NCI-H69 (cell line): ENCODE data around the gene PLG.
"Not testable (repeated sequence)": the region's sequence is repeated elsewhere in the genome, so short reads cannot be mapped to it uniquely, and the experiment has no call there.

Experiments
- DNase-seq: peaks from one replicate; lab custom pipeline; 2025; lab: John Stamatoyannopoulos, UW

Gene PLG

DNA sequence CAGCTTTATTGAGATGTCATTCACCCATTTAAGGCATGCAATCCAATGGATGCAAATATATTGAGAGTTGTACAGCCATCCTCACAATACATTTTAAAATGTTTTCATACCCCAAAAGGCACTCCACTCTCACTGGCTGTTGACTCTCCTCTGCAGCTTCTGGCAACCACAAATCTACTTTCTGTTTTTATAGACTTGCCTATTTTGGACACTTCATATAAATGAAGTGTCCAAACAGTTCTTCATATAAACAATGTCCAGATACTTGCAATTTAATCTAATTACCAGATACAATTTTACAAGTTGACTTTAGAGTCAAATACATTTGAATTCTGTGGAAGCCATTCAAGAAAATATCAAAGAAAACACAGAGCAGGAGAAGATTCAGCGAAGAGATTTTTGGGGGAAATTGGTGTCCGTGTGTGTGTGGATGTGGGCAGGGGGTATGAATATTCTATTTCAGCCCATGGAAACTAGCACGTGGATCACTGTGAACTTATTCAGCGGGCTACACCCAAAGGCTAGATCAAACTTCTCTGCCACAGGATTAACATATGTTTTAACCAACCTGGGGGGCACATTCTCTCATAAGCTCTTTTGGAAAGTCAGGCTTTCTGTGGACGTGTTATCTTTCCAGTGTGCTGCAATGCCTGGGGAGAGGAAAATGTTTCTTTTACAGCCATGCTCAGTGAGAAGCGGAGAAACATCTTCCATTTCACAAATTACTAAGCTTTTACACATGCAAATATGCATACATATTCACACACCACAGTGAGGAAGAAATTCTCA lies 73.9 kb downstream of the PLG start:
- DNase-seq = no peak

GRCh38 chr6:160779095-160779494 lies 77.1 kb downstream of the PLG start:
- not testable (repeated sequence) for DNase-seq

GRCh38 chr6:160780656-160781055 lies 78.6 kb downstream of the PLG start:
- DNase-seq = not testable (repeated sequence)

DNA sequence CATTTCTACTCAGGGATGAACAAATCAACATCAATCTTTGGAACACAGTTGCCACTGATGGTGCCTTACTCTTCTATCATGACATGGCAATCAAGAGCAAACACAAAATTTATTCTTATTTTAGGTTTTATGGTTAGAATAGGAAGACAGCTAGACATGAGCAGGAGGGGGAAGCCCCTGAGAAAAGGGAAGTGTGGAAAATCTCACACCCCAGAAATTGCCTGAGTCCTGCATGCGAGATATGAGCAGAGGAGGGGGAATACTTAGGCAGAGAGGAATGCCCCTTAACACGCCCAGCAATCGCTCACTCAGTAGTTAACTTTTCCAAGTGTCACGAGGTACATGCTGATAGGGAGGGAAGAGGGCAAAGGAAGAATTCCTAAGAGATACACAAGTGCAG lies 79.3 kb downstream of the PLG start:
- DNase-seq = no peak

DNA sequence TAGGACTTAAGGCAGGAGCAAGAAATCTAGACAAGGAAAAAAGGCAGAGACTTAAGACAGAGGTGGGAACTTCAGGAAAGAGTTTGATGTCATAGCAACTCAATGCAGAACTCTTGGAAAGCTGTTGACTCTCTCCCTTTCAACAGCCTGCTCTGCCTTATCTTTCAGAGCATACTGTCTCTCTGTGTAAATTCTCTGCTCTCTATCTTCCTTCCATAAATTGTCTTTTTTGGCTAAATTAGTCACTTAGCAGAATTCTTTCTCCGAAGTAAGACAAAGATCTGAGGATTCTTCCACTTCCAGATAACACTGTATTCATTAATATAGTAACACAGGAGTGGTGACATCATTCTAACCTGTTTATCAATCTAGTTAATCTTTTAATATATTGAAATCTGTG lies 80.2 kb downstream of the PLG start:
- DNase-seq = no peak

DNA sequence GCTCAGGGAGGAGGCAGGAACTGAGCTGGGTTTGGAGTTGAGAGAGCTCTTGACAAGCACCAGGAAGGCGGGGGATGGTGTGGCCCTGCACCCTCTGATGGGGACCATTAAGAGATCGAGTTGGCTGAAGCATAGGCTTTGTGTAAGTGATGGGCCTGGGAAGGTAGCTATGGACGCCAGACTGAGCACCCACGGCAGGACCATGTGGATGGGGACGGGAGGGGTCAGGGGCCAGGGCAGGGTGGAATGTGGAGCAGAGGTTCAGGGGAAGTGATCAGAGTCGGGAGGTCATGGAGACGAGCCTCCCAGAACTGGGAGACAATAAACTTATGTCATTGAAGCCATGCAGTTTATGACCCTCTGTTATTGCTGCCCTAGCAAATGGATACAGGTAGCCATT lies 81.7 kb downstream of the PLG start:
- DNase-seq = no peak

DNA sequence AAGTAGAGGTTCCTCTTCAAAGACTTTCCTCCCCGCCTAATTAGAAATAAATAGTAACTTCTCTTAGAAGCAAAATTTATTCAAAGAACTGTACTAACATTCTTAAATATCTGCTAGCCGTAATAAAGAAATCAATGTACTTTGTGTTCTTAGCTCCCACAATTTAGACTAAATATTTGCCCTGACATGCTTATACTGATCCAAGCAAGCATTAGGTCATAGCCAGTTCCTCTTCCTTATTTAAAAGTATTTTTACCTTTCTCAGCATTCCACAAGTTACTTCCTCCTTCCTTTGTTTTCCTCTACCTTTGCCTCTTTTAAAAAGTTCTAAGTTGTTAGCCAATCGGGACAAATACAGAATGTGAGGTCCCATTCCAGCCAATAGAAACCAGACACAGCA lies 86.1 kb downstream of the PLG start:
- not testable (repeated sequence) for DNase-seq

DNA sequence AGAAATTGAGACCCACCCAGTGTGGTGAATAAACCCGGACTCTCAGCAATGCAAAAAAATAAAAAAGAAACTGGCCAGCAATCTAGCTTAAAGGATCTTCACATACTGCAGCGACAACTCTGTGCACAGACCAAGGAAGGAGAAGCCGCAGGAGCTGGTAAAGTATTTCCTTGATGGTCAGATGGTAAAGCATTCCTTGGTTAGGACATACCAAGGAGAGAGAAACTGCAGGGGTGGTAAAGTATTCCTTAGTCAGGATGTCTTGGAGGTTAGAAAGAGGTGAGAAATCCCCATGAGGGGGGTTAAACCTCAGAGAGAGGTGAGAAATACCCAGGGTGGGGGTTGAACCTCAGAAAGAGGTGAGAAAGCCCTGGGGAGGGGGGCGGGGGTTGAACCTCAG lies 86.8 kb downstream of the PLG start:
- DNase-seq = no peak

- no peak for DNase-seq
Observed at GRCh38 chr6:160789263-160790027, 87.4 kb downstream of the PLG start.

- DNase-seq = peak; percentile 48
Observed at GRCh38 chr6:160790028-160790792, 88.2 kb downstream of the PLG start.

GRCh38 chr6:160791459-160791858 lies 89.4 kb downstream of the PLG start:
- no peak for DNase-seq

- no peak for DNase-seq
Observed at GRCh38 chr6:160791981-160792418, 90.0 kb downstream of the PLG start.

GRCh38 chr6:160792708-160793107 lies 90.7 kb downstream of the PLG start:
- peak; percentile 42 for DNase-seq

GRCh38 chr6:160793652-160794051 lies 91.6 kb downstream of the PLG start:
- no peak for DNase-seq

DNA sequence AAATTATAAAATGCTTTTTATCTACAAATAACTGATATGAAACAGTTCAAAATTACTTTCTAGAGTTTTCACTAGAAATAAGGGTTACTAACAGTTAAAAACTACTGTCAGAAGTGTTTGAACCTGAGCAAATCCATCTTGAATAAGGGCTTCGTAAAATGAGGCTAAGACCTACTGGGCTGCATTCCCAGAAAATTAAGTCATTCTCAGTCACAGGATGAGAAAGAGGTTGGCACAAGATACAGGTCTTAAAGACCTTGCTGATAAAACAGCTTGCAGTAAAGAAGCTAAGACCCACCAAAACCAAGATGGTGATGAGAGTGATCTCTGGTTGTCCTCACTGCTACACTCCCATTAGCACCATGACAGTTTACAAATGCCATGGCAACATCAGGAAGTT lies 93.7 kb downstream of the PLG start:
- DNase-seq = no peak

DNA sequence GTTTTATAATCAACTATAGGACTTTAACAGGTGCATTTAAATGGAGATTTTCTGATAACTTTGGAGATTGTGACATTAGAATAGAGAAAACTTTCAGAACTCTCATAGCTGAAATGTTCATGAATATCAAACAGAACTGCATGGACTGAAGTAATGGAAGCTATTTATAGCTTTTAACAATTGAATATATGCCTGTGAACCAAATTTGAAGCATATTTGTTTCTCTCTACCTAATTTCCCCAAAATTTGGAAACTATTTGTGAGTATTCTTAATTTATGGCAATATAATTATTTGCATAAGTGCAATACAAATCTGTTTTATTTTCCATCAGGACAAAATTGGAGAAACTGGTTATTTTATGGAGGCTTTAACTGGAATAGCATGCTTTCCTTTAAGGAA lies 96.6 kb downstream of the PLG start:
- no peak for DNase-seq

- DNase-seq = no peak
Observed at GRCh38 chr6:160799801-160800506, 97.9 kb downstream of the PLG start.

DNA sequence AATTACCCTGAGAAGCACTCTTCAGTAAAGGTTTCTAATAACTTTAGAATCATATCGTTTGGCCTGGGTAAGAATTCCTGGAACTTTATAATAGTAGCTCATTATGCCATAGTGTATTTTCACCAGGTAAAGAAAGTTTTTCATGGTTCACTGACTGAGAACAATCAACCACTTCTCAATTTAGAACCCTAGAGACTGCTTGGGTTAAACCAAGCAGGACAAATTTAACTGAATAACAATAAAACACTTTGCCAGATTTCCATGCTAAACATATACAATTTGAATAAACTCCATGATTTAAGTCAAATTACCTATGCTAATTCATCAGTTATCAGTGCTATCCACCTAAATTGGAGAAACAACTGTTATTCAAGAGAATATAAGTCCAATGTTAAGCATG lies 99.4 kb downstream of the PLG start:
- peak; percentile 22 for DNase-seq

DNA sequence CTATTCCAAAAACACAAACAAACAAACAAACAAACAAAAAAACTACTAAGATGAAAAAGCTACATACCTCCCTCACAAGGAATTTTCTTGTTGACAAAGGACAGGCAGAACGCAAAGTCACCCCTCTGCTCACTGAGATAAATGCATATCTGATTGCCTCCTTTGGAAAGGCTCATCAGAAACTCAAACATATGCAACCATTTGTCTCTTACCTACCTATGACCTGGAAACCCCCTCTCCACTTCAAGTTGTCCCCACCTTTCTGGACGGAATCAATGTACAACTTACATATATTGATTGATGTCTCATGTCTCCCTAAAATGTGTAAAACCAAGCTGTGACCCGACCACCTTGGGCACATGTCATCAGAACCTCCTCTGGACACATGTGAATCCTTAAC lies 100.0 kb downstream of the PLG start:
- DNase-seq = not testable (repeated sequence)
